GM12878 (cell line): ENCODE data around the gene PSENEN. TPM values are rescaled to one million over a fixed set of nuclear protein-coding genes. Genes with fewer than 3 reads are reported as not detected.
A peak's percentile ranks its signal among the peaks of the same experiment; 100 is the strongest.

Source experiments
- ATAC-seq: fragments of 200-7000 bp; cut with Tn5 transposase; 3 replicates; pipeline ENCODE4 v1.9.1; 2020; ENCODE audit warnings: mild to moderate bottlenecking, moderate library complexity
- BruUV-seq: library from RNA; stranded (reverse); fragments of 400-500 nt; replicated peaks from 2 replicates; lab custom pipeline; 2021; lab: Mats Ljungman, UMichigan
- CTCF ChIA-PET: fragments of 300-600 bp; sonication (Branson Sonifier 250); formaldehyde crosslinking; extraction: SDS; loops from one replicate; lab custom pipeline; 2021; ENCODE audit warnings: inconsistent platforms; lab: Yijun Ruan, JAX
- POLR2A ChIA-PET: fragments of 350-600 bp; formaldehyde crosslinking; extraction: SDS; loops from one replicate; lab custom pipeline; 2021; ENCODE audit warnings: inconsistent platforms; lab: Charles Lee
- RAD21 ChIA-PET: fragments of 300-600 bp; sonication (Branson Sonifier 250); formaldehyde crosslinking; loops from one replicate; lab custom pipeline; 2023; ENCODE audit warnings: antibody characterized with exemption; ENCODE audit not compliant: unreplicated experiment; lab: Charles Lee
- SMC1A ChIA-PET: fragments of 300-600 bp; sonication (Branson Sonifier 250); formaldehyde crosslinking; loops from one replicate; lab custom pipeline; 2023; ENCODE audit not compliant: unreplicated experiment, uncharacterized antibody; lab: Charles Lee
- DNase-seq: peaks from one replicate; pipeline ENCODE4 v3.0.0-alpha.2; 2011; ENCODE audit warnings: low read depth, low spot score
- FAIRE-seq: peaks from 3 replicates; lab custom pipeline; 2011; peaks lifted over from hg19 to GRCh38; lab: Jason Lieb, UNC
- H2AFZ ChIP-seq: 2 replicates; pipeline ENCODE4 v1.6.0; 2011; ENCODE audit warnings: low read depth, low read length, control low read depth; ENCODE audit not compliant: control insufficient read depth
- H3K27ac ChIP-seq: 2 replicates; pipeline ENCODE4 v1.5.1; 2011; ENCODE audit warnings: control low read depth; ENCODE audit not compliant: control insufficient read depth, insufficient read depth
- H3K27me3 ChIP-seq, 2 experiments: replicated peaks in 1 of 2; 2 replicates each; pipeline versions ENCODE4 v1.6.0 to v1.6.1; 2011; ENCODE audit warnings: low read length in 1 of 2; ENCODE audit not compliant: control insufficient read depth in 2 of 2, insufficient read depth in 2 of 2
- H3K36me3 ChIP-seq, 2 experiments: 2 replicates each; pipeline ENCODE4 v1.5.1; 2011; ENCODE audit warnings: low read length in 1 of 2; ENCODE audit not compliant: control insufficient read depth in 2 of 2, insufficient read depth in 2 of 2
- H3K4me1 ChIP-seq: 2 replicates; pipeline ENCODE4 v1.6.1; 2011; ENCODE audit warnings: mild to moderate bottlenecking, low read length, moderate library complexity, mixed read lengths; ENCODE audit not compliant: control insufficient read depth, insufficient read depth
- H3K4me2 ChIP-seq: 2 replicates; pipeline ENCODE4 v1.6.0; 2011; ENCODE audit warnings: control low read depth; ENCODE audit not compliant: control insufficient read depth, insufficient read depth
- H3K4me3 ChIP-seq: fragments of 200-600 bp; sonication (generic); 2 replicates; pipeline ENCODE4 v1.5.1; 2016
- H3K79me2 ChIP-seq: 2 replicates; pipeline ENCODE4 v1.6.0; 2011; ENCODE audit warnings: low read length; ENCODE audit not compliant: control insufficient read depth, insufficient read depth
- H3K9ac ChIP-seq: 2 replicates; pipeline ENCODE4 v1.8.0; 2011; ENCODE audit warnings: low read length, control low read depth, mixed read lengths; ENCODE audit not compliant: control insufficient read depth, insufficient read depth
- H3K9me3 ChIP-seq: replicated peaks from 3 replicates; pipeline ENCODE4 v1.5.1; 2011; ENCODE audit warnings: mild to moderate bottlenecking, low read length; ENCODE audit not compliant: control insufficient read depth, insufficient read depth
- H4K20me1 ChIP-seq: 2 replicates; pipeline ENCODE4 v1.6.0; 2011; ENCODE audit not compliant: control insufficient read depth, insufficient read depth
- ATF7 ChIP-seq: fragments of 450-650 bp; IDR thresholded peaks from 2 replicates; pipeline ENCODE4 v1.6.1; 2016; ENCODE audit warnings: low read depth, mild to moderate bottlenecking
- CHD4 ChIP-seq: fragments of 200-600 bp; sonication (generic); IDR thresholded peaks from 2 replicates; pipeline ENCODE4 v1.6.1; 2016; ENCODE audit warnings: mild to moderate bottlenecking
- CREB1 ChIP-seq: IDR thresholded peaks from 2 replicates; pipeline ENCODE4 v1.6.1; 2012; ENCODE audit warnings: low read depth, mild to moderate bottlenecking, inconsistent platforms
- IKZF1 ChIP-seq: fragments of 450-650 bp; conservative IDR thresholded peaks from 2 replicates; pipeline ENCODE4 v1.6.1; 2017; ENCODE audit warnings: antibody characterized with exemption, mild to moderate bottlenecking
- IKZF2 ChIP-seq, 2 experiments: fragments of 450-650 bp; IDR thresholded peaks; 2 replicates each; pipeline ENCODE4 v1.6.1; 2017; ENCODE audit warnings: mild to moderate bottlenecking in 2 of 2, moderate library complexity in 2 of 2
- JUNB ChIP-seq: IDR thresholded peaks from 2 replicates; pipeline ENCODE4 v1.6.1; 2016; ENCODE audit warnings: antibody characterized with exemption, mild to moderate bottlenecking
- NFIC ChIP-seq: IDR thresholded peaks from 2 replicates; pipeline ENCODE4 v1.6.1; 2012; ENCODE audit warnings: low read depth, mild to moderate bottlenecking, inconsistent platforms, low read length, moderate library complexity
- POLR2AphosphoS5 ChIP-seq: IDR thresholded peaks from 2 replicates; pipeline ENCODE4 v1.6.1; 2011; ENCODE audit warnings: mild to moderate bottlenecking, low read length, inconsistent platforms
- RELA ChIP-seq: fragments of 450-650 bp; IDR thresholded peaks from 2 replicates; pipeline ENCODE4 v1.8.0; 2014; ENCODE audit warnings: borderline replicate concordance; ENCODE audit not compliant: partially characterized antibody
- RUNX3 ChIP-seq: IDR thresholded peaks from 2 replicates; pipeline ENCODE4 v1.6.1; 2012; ENCODE audit warnings: low read length, inconsistent platforms
- SREBF1 ChIP-seq: IDR thresholded peaks from 2 replicates; pipeline ENCODE4 v1.6.1; 2012; ENCODE audit warnings: mild to moderate bottlenecking, low read length
- TBL1XR1 ChIP-seq: IDR thresholded peaks from 2 replicates; pipeline ENCODE4 v1.6.1; 2012; ENCODE audit warnings: low read depth, low read length, improper control_type of control experiment
- TCF7 ChIP-seq: IDR thresholded peaks from 2 replicates; pipeline ENCODE4 v1.6.1; 2014; ENCODE audit warnings: antibody characterized with exemption, borderline replicate concordance
- ZNF24 ChIP-seq: fragments of 450-650 bp; IDR thresholded peaks from 2 replicates; pipeline ENCODE4 v1.6.1; 2017; ENCODE audit warnings: antibody characterized with exemption, mild to moderate bottlenecking
- ZNF592 ChIP-seq: fragments of 450-650 bp; IDR thresholded peaks from 2 replicates; pipeline ENCODE4 v1.6.1; 2017; ENCODE audit warnings: mild to moderate bottlenecking, moderate library complexity
- WGBS: methylation state at CpG from one replicate; pipeline ENCODE4 v1.1.6; 2016; ENCODE audit warnings: low lambda C conversion rate; ENCODE audit not compliant: insufficient replicate concordance, insufficient coverage; ENCODE audit errors: missing lambda C conversion rate; 5-methylcytosine and 5-hydroxymethylcytosine counted together
- in situ Hi-C: fragments of 300-500 bp; cut with MboI; formaldehyde crosslinking; loops from 9 replicates; pipeline ENCODE4 v1.14.3; 2018; ENCODE audit warnings: mixed read lengths
- intact Hi-C: fragments of 100-400 bp; cut with micrococcal nuclease; formaldehyde crosslinking; loops from one replicate; pipeline ENCODE4 v1.14.2; 2022; ENCODE audit not compliant: unreplicated experiment
- polyA plus RNA-seq, 11 experiments: library from polyadenylated mRNA; depleted of rRNA in 4 of 11; unstranded in 6 of 11; stranded (reverse) in 5 of 11; fragments of >200 nt; fragmentation: Nextera tagmentation in 4 of 11; fragmentation: Illumina TruSeq in 1 of 11; extraction: Ambion mirVana in 4 of 11; extraction: Trizol in 1 of 11; gene quantifications; 1 replicate in 1 of 11; 2 replicates in 10 of 11; pipeline versions ENCODE4 v1.2.1 to v1.2.3, GENCODE V29; 2011 to 2016; ENCODE audit warnings: inconsistent platforms in 2 of 11, missing spikeins in 2 of 11, low read depth in 1 of 11
- total RNA-seq, 4 experiments: library from RNA; depleted of rRNA in 3 of 4; stranded (reverse); fragments of >200 nt in 3 of 4; fragmentation: Illumina TruSeq in 1 of 4; extraction: Trizol in 1 of 4; gene quantifications; 2 replicates each; pipeline versions ENCODE4 v1.2.1 to v1.2.3, GENCODE V29; 2013 to 2021
- TF ChIP-seq, protein P1 (sequence below): IDR thresholded peaks from 2 replicates; pipeline ENCODE4 v1.6.1; 2012; ENCODE audit warnings: improper control_type of control experiment, low read depth, low read length; ENCODE audit not compliant: insufficient replicate concordance

PSENEN gene
- total and polyA plus RNA-seq, 10 of the 15 experiments (the other 5 are each of a cell fraction or from before 2014, with no cell fraction given), result 14.4 to 178 (median 43.5) TPM

- ChIA-PET RAD21 (interaction anchor here (0.6 to 11.0 kb wide), 12 partner anchors 11 to 343 kb away, joined by 3 to 430 read pairs (median 7); partner anchors contain the start of genes IGFLR1, LIN37, PSENEN and U2AF1L4), CTCF (interaction anchor here (0.9 to 7.8 kb wide), 10 partner anchors 12 to 235 kb away, joined by 3 to 271 read pairs (median 4); partner anchors contain the start of genes COX6B1, LIN37 and PSENEN), SMC1A (interaction anchor here (0.6 to 12.3 kb wide), 14 partner anchors 9 to 234 kb away, joined by 3 to 375 read pairs (median 4); partner anchors contain the start of genes IGFLR1, LIN37, PSENEN and U2AF1L4), POLR2A (interaction anchor here (0.9 to 11.9 kb wide), 11 partner anchors 14 to 366 kb away, joined by 3 to 516 read pairs (median 6); partner anchors contain the start of genes COX6B1, IGFLR1, LIN37 and PSENEN)
- Histone ChIP-seq H3K4me1 (peaks cover 25% of the 10 kb centered on the region), H3K27ac (peak overlapping the region; percentile 79), H3K4me2 (peak overlapping the region; percentile 53), H4K20me1 (no peaks in the 10 kb centered on the region), H3K4me3 (no peak overlapping the region), H3K9me3 (no peaks in the 10 kb centered on the region; the same call in 2 of the 3 replicates), H3K79me2 (peaks cover 2% of the 10 kb centered on the region; the same call in 1 of the 2 replicates), H3K27me3 (no peaks in the 10 kb centered on the region), H3K36me3 (no peaks in the 10 kb centered on the region), H3K9ac (peak overlapping the region; percentile 18), H2AFZ (peak overlapping the region; percentile 48)
- intact Hi-C loops, result no loop called here
- ATAC-seq (peak; percentile 71), FAIRE-seq (no peak), DNase-seq (peak; percentile 70)
- BruUV-seq, result no TSS peak
- in situ Hi-C loops, result no loop called here
- WGBS, result 1% methylated on average over 4 of the region's 4 CpGs
- TF ChIP-seq POLR2AphosphoS5 (no peak), ATF7 (peak; percentile 45; the same call in 1 of the 2 replicates), IKZF2 (IDR thresholded peaks at IDR 0.05) (peak; percentile 80 to 88), CHD4 (no peak), ZNF592 (peak; percentile 27; the same call in 1 of the 2 replicates), JUNB (peak; percentile 65), CREB1 (0 out of 2 replicates have a peak, but pooled peaks have one; percentile 25), RUNX3 (peak; percentile 71; the same call in 1 of the 2 replicates), TBL1XR1 (peak; percentile 59; the same call in 1 of the 2 replicates), ZNF24 (peak; percentile 19; the same call in 1 of the 2 replicates), NFIC (peak; percentile 59; the same call in 1 of the 2 replicates), TCF7 (peak; percentile 96), SREBF1 (no peak), RELA (peak; percentile 62), IKZF1 (peak; percentile 86)
- TF ChIP-seq, protein P1, sequence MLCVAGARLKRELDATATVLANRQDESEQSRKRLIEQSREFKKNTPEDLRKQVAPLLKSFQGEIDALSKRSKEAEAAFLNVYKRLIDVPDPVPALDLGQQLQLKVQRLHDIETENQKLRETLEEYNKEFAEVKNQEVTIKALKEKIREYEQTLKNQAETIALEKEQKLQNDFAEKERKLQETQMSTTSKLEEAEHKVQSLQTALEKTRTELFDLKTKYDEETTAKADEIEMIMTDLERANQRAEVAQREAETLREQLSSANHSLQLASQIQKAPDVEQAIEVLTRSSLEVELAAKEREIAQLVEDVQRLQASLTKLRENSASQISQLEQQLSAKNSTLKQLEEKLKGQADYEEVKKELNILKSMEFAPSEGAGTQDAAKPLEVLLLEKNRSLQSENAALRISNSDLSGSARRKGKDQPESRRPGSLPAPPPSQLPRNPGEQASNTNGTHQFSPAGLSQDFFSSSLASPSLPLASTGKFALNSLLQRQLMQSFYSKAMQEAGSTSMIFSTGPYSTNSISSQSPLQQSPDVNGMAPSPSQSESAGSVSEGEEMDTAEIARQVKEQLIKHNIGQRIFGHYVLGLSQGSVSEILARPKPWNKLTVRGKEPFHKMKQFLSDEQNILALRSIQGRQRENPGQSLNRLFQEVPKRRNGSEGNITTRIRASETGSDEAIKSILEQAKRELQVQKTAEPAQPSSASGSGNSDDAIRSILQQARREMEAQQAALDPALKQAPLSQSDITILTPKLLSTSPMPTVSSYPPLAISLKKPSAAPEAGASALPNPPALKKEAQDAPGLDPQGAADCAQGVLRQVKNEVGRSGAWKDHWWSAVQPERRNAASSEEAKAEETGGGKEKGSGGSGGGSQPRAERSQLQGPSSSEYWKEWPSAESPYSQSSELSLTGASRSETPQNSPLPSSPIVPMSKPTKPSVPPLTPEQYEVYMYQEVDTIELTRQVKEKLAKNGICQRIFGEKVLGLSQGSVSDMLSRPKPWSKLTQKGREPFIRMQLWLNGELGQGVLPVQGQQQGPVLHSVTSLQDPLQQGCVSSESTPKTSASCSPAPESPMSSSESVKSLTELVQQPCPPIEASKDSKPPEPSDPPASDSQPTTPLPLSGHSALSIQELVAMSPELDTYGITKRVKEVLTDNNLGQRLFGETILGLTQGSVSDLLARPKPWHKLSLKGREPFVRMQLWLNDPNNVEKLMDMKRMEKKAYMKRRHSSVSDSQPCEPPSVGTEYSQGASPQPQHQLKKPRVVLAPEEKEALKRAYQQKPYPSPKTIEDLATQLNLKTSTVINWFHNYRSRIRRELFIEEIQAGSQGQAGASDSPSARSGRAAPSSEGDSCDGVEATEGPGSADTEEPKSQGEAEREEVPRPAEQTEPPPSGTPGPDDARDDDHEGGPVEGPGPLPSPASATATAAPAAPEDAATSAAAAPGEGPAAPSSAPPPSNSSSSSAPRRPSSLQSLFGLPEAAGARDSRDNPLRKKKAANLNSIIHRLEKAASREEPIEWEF, result no peak
Observed at GRCh38 chr19:35696835-35697234, 48.6 kb upstream of the PSENEN start.
